DND-41 (cell line): ENCODE measurements around the gene ZSWIM4.

Source experiments
- ATAC-seq: fragments of 200-7000 bp; cut with Tn5 transposase; 3 replicates; pipeline ENCODE4 v1.9.1; 2021; ENCODE audit warnings: low read depth; ENCODE audit not compliant: insufficient read depth
- DNase-seq: peaks from one replicate; pipeline ENCODE4 v3.0.0-alpha.2; 2020
- H2AFZ ChIP-seq: 2 replicates; pipeline ENCODE4 v1.6.0; 2012; ENCODE audit warnings: low read depth, low read length
- H3K27ac ChIP-seq: 2 replicates; pipeline ENCODE4 v1.5.1; 2012; ENCODE audit warnings: low read length, inconsistent platforms
- H3K27me3 ChIP-seq: fragments of 200-600 bp; sonication (generic); 2 replicates; pipeline ENCODE4 v1.6.0; 2012; ENCODE audit warnings: low read length, mild to moderate bottlenecking, inconsistent platforms; ENCODE audit not compliant: insufficient read depth, poor library complexity
- H3K36me3 ChIP-seq: 2 replicates; pipeline ENCODE4 v1.5.1; 2012; ENCODE audit warnings: low read length, inconsistent platforms; ENCODE audit not compliant: insufficient read depth
- H3K4me1 ChIP-seq: 2 replicates; pipeline ENCODE4 v1.5.1; 2012; ENCODE audit warnings: mild to moderate bottlenecking, low read length; ENCODE audit not compliant: insufficient read depth
- H3K4me2 ChIP-seq: 2 replicates; pipeline ENCODE4 v1.6.0; 2012; ENCODE audit warnings: mild to moderate bottlenecking, moderate library complexity, low read length, inconsistent platforms; ENCODE audit not compliant: insufficient read depth
- H3K4me3 ChIP-seq, 2 experiments: fragments of 200-600 bp in 1 of 2; shearing (Covaris generic) in 1 of 2; 2 replicates each; pipeline ENCODE4 v1.5.1; 2012 to 2016; ENCODE audit warnings: inconsistent platforms in 2 of 2, low read length in 2 of 2, mild to moderate bottlenecking in 2 of 2, low read depth in 1 of 2, moderate library complexity in 1 of 2
- H3K79me2 ChIP-seq: 2 replicates; pipeline ENCODE4 v1.6.0; 2012; ENCODE audit warnings: low read length, inconsistent platforms; ENCODE audit not compliant: insufficient read depth
- H3K9ac ChIP-seq: 2 replicates; pipeline ENCODE4 v1.6.0; 2012; ENCODE audit warnings: low read depth, mild to moderate bottlenecking, inconsistent platforms, low read length, moderate library complexity
- H3K9me3 ChIP-seq: 2 replicates; pipeline ENCODE4 v1.5.1; 2012; ENCODE audit warnings: low read length, moderate library complexity, mild to moderate bottlenecking, inconsistent platforms; ENCODE audit not compliant: insufficient read depth, severe bottlenecking
- H4K20me1 ChIP-seq: 2 replicates; pipeline ENCODE4 v1.6.0; 2012; ENCODE audit warnings: low read length; ENCODE audit not compliant: insufficient read depth
- CTCF ChIP-seq: IDR thresholded peaks from 2 replicates; pipeline ENCODE4 v1.5.1; 2012; ENCODE audit warnings: borderline replicate concordance, low read length, moderate library complexity, mild to moderate bottlenecking; ENCODE audit not compliant: poor library complexity, severe bottlenecking; ENCODE audit errors: extremely low read depth
- EZH2 ChIP-seq: IDR thresholded peaks from 3 replicates; pipeline ENCODE4 v1.6.1; 2012; ENCODE audit warnings: borderline replicate concordance, low read depth, mild to moderate bottlenecking, moderate library complexity, low read length, inconsistent platforms; ENCODE audit not compliant: severe bottlenecking

Gene ZSWIM4

GRCh38 chr19:13817018-13817614 lies 21.9 kb downstream of the ZSWIM4 start:
- Histone ChIP-seq H3K79me2 (no peaks in the 10 kb centered on the region), H4K20me1 (no peaks in the 10 kb centered on the region), H3K9ac (no peak overlapping the region), H3K27ac (no peak overlapping the region), H3K36me3 (peaks cover 10% of the 10 kb centered on the region; the same call in 1 of the 2 replicates), H3K27me3 (no peaks in the 10 kb centered on the region), H2AFZ (no peak overlapping the region), H3K9me3 (no peaks in the 10 kb centered on the region), H3K4me2 (no peak overlapping the region), H3K4me1 (no peaks in the 10 kb centered on the region), H3K4me3 (no peak overlapping the region)
- TF ChIP-seq EZH2 (no peak), CTCF (no peak)
- DNase-seq: no peak
- no peak for ATAC-seq

GRCh38 chr19:13817615-13818371 lies 22.6 kb downstream of the ZSWIM4 start:
- Histone ChIP-seq H3K9ac (no peak overlapping the region), H4K20me1 (no peaks in the 10 kb centered on the region), H3K9me3 (no peaks in the 10 kb centered on the region), H3K4me1 (no peaks in the 10 kb centered on the region), H3K4me3 (no peak overlapping the region), H2AFZ (no peak overlapping the region), H3K27ac (no peak overlapping the region), H3K79me2 (no peaks in the 10 kb centered on the region), H3K4me2 (no peak overlapping the region), H3K36me3 (peaks cover 10% of the 10 kb centered on the region; the same call in 1 of the 2 replicates), H3K27me3 (no peaks in the 10 kb centered on the region)
- TF ChIP-seq CTCF (no peak), EZH2 (no peak)
- no peak for DNase-seq
- no peak; the same call in 2 of the 3 replicates for ATAC-seq

- ATAC-seq (no peak), DNase-seq (no peak)
- H4K20me1 ChIP-seq: no peaks in the 10 kb centered on the region
- TF ChIP-seq EZH2: no peak
- TF ChIP-seq CTCF: no peak
- no peaks in the 10 kb centered on the region for H3K27me3 ChIP-seq
- no peak overlapping the region for H2AFZ ChIP-seq
- H3K4me1 ChIP-seq: no peaks in the 10 kb centered on the region
- H3K4me3 ChIP-seq: no peak overlapping the region
- H3K36me3 ChIP-seq: peaks cover 16% of the 10 kb centered on the region
- H3K79me2 ChIP-seq: no peaks in the 10 kb centered on the region
- no peak overlapping the region for H3K27ac ChIP-seq
- no peak overlapping the region for H3K9ac ChIP-seq
- H3K9me3 ChIP-seq: no peaks in the 10 kb centered on the region
- no peak overlapping the region for H3K4me2 ChIP-seq
Measured at GRCh38 chr19:13819238-13819637, 24.0 kb downstream of the ZSWIM4 start.
